H1 (cell line): ENCODE data around the gene PLAA. TPM values are rescaled to one million over a fixed set of nuclear protein-coding genes. Genes with fewer than 3 reads are reported as not detected.

ENCODE experiments used
- CTCF ChIA-PET: fragments of 300-600 bp; sonication (Branson Sonifier 250); formaldehyde crosslinking; loops from one replicate; lab custom pipeline; 2021; ENCODE audit not compliant: partially characterized antibody; lab: Charles Lee
- POLR2A ChIA-PET: fragments of 300-600 bp; sonication (Branson Sonifier 250); formaldehyde crosslinking; loops from one replicate; lab custom pipeline; 2021; ENCODE audit warnings: inconsistent platforms; ENCODE audit not compliant: partially characterized antibody; lab: Charles Lee
- DNase-seq, 2 experiments: peaks; one replicate each; pipeline versions ENCODE4 v3.0.0 to v3.0.0-alpha.2; 2010 to 2022; ENCODE audit warnings: low spot score in 2 of 2, low read depth in 1 of 2, mixed read lengths in 1 of 2
- FAIRE-seq: peaks from 2 replicates; lab custom pipeline; 2011; peaks lifted over from hg19 to GRCh38; lab: Jason Lieb, UNC
- H2AFZ ChIP-seq: 2 replicates; pipeline ENCODE4 v1.8.1; 2012; ENCODE audit warnings: low read length, inconsistent platforms
- H2AK5ac ChIP-seq: 2 replicates; pipeline ENCODE4 v1.6.1; 2013; ENCODE audit warnings: low read depth, low read length
- H2BK120ac ChIP-seq: replicated peaks from 2 replicates; pipeline ENCODE3; 2013; ENCODE audit warnings: low read depth, low read length, inconsistent platforms
- H2BK12ac ChIP-seq: 2 replicates; pipeline ENCODE4 v1.6.1; 2013; ENCODE audit warnings: low read depth, low read length
- H2BK15ac ChIP-seq: 2 replicates; pipeline ENCODE4 v1.6.1; 2013; ENCODE audit warnings: low read length
- H2BK20ac ChIP-seq: 2 replicates; pipeline ENCODE4 v1.6.1; 2013; ENCODE audit warnings: low read length
- H2BK5ac ChIP-seq: 2 replicates; pipeline ENCODE4 v1.6.1; 2013; ENCODE audit warnings: low read depth, low read length
- H3K14ac ChIP-seq: 2 replicates; pipeline ENCODE4 v1.6.1; 2013; ENCODE audit warnings: inconsistent platforms; ENCODE audit not compliant: insufficient read length
- H3K18ac ChIP-seq: 2 replicates; pipeline ENCODE4 v1.6.1; 2013; ENCODE audit warnings: low read length; ENCODE audit errors: extremely low read depth
- H3K23ac ChIP-seq: 2 replicates; pipeline ENCODE4 v1.6.1; 2013; ENCODE audit warnings: inconsistent platforms; ENCODE audit not compliant: insufficient read length
- H3K23me2 ChIP-seq: 2 replicates; pipeline ENCODE4 v1.6.1; 2013; ENCODE audit warnings: low read depth, low read length
- H3K27ac ChIP-seq: 2 replicates; pipeline ENCODE4 v1.6.1; 2011; ENCODE audit warnings: low read depth, low read length, inconsistent platforms
- H3K27me3 ChIP-seq, 4 experiments: replicated peaks in 1 of 4; 1 replicate in 1 of 4; 2 replicates in 3 of 4; pipeline versions ENCODE4 v1.6.1 to v1.8.1; 2011 to 2013; ENCODE audit warnings: low read length in 3 of 4, mild to moderate bottlenecking in 3 of 4, inconsistent platforms in 2 of 4, mixed read lengths in 2 of 4, moderate library complexity in 1 of 4; ENCODE audit not compliant: control insufficient read depth in 3 of 4, insufficient read depth in 3 of 4; ENCODE audit errors: extremely low read depth in 1 of 4
- H3K36me3 ChIP-seq, 4 experiments: 2 replicates each; pipeline versions ENCODE4 v1.6.1 to v1.8.1; 2011 to 2013; ENCODE audit warnings: mild to moderate bottlenecking in 4 of 4, low read length in 3 of 4, moderate library complexity in 2 of 4, control low read depth in 1 of 4, inconsistent platforms in 1 of 4; ENCODE audit not compliant: insufficient read depth in 4 of 4, control insufficient read depth in 2 of 4
- H3K4ac ChIP-seq: replicated peaks from 2 replicates; pipeline ENCODE3; 2013; ENCODE audit warnings: low read length, low read depth, mixed read lengths, inconsistent platforms; ENCODE audit not compliant: insufficient read length
- H3K4me1 ChIP-seq, 4 experiments: replicated peaks in 1 of 4; 1 replicate in 1 of 4; 2 replicates in 3 of 4; pipeline versions ENCODE4 v1.6.1 to v1.8.1; 2011 to 2013; ENCODE audit warnings: low read length in 3 of 4, inconsistent platforms in 2 of 4, mixed read lengths in 1 of 4; ENCODE audit not compliant: insufficient read depth in 4 of 4, control insufficient read depth in 3 of 4
- H3K4me2 ChIP-seq, 2 experiments: 2 replicates each; pipeline versions ENCODE4 v1.6.1 to v1.8.1; 2011 to 2013; ENCODE audit warnings: low read depth in 2 of 2, low read length in 2 of 2, control low read depth in 1 of 2, inconsistent platforms in 1 of 2, mild to moderate bottlenecking in 1 of 2; ENCODE audit not compliant: insufficient read depth in 1 of 2
- H3K4me3 ChIP-seq, 4 experiments: fragments of 200-600, 300-600 bp in 1 of 4; sonication (generic), shearing (Covaris generic), sonication (Bioruptor Twin) in 1 of 4; 2 replicates each; pipeline versions ENCODE4 v1.5.1 to v1.8.1; 2011 to 2016; ENCODE audit warnings: low read length in 4 of 4, low read depth in 3 of 4, control low read depth in 2 of 4, inconsistent platforms in 2 of 4, mild to moderate bottlenecking in 2 of 4, mixed read lengths in 1 of 4, moderate library complexity in 1 of 4; ENCODE audit not compliant: insufficient read depth in 2 of 4; ENCODE audit errors: extremely low read depth in 1 of 4
- H3K56ac ChIP-seq: replicated peaks from 2 replicates; pipeline ENCODE3; 2013; ENCODE audit warnings: low read depth, mild to moderate bottlenecking, mixed read lengths, low read length, inconsistent platforms; ENCODE audit not compliant: insufficient read length
- H3K79me1 ChIP-seq: 2 replicates; pipeline ENCODE4 v1.6.1; 2013; ENCODE audit warnings: low read depth, low read length, control low read depth
- H3K79me2 ChIP-seq, 2 experiments: 2 replicates each; pipeline versions ENCODE4 v1.6.1 to v1.8.1; 2012 to 2013; ENCODE audit warnings: low read length in 2 of 2, mild to moderate bottlenecking in 2 of 2, inconsistent platforms in 1 of 2; ENCODE audit not compliant: insufficient read depth in 2 of 2, control insufficient read depth in 1 of 2
- H3K9ac ChIP-seq, 4 experiments: replicated peaks in 1 of 4; 1 replicate in 1 of 4; 2 replicates in 3 of 4; pipeline versions ENCODE4 v1.6.1 to v1.8.1; 2011 to 2013; ENCODE audit warnings: low read depth in 3 of 4, low read length in 3 of 4, control low read depth in 2 of 4, mild to moderate bottlenecking in 2 of 4, moderate library complexity in 2 of 4, inconsistent platforms in 1 of 4; ENCODE audit errors: extremely low read depth in 1 of 4
- H3K9me3 ChIP-seq, 2 experiments: 2 replicates each; pipeline versions ENCODE4 v1.6.1 to v1.8.1; 2012 to 2013; ENCODE audit warnings: mild to moderate bottlenecking in 2 of 2, moderate library complexity in 2 of 2, control low read depth in 1 of 2, inconsistent platforms in 1 of 2, low read depth in 1 of 2, low read length in 1 of 2, mixed read lengths in 1 of 2; ENCODE audit not compliant: insufficient read depth in 2 of 2
- H4K20me1 ChIP-seq, 2 experiments: replicated peaks in 1 of 2; 2 replicates each; pipeline versions ENCODE3 to v1.8.1; 2011 to 2013; ENCODE audit warnings: inconsistent platforms in 2 of 2, low read length in 2 of 2, mild to moderate bottlenecking in 1 of 2; ENCODE audit not compliant: insufficient read depth in 2 of 2, control insufficient read depth in 1 of 2
- H4K5ac ChIP-seq: 2 replicates; pipeline ENCODE4 v1.6.1; 2013; ENCODE audit warnings: low read length, low read depth, mixed read lengths, inconsistent platforms; ENCODE audit not compliant: insufficient read length
- H4K8ac ChIP-seq: 2 replicates; pipeline ENCODE4 v1.8.0; 2013; ENCODE audit warnings: mild to moderate bottlenecking, moderate library complexity, low read length, inconsistent platforms; ENCODE audit not compliant: insufficient read depth; ENCODE audit errors: extremely low read depth
- H4K91ac ChIP-seq: replicated peaks from 2 replicates; pipeline ENCODE3; 2013; ENCODE audit warnings: low read length, mixed read lengths, inconsistent platforms; ENCODE audit not compliant: insufficient read length
- ATF3 ChIP-seq: IDR thresholded peaks from 2 replicates; pipeline ENCODE4 v1.6.1; 2011; ENCODE audit warnings: low read depth, mild to moderate bottlenecking, low read length; ENCODE audit not compliant: insufficient read depth
- BCL11A ChIP-seq, 2 experiments: IDR thresholded peaks; one replicate each; pipeline ENCODE4 v1.6.1; 2011; ENCODE audit warnings: low read depth in 2 of 2, low read length in 2 of 2, mild to moderate bottlenecking in 2 of 2
- CBX5 ChIP-seq: fragments of 300-800, 300-1000 bp; sonication (generic); IDR thresholded peaks from 2 replicates; pipeline ENCODE4 v1.7.1; 2016; ENCODE audit warnings: antibody characterized with exemption, low read length, low read depth
- E2F6 ChIP-seq: IDR thresholded peaks from 2 replicates; pipeline ENCODE4 v1.6.1; 2012; ENCODE audit warnings: inconsistent platforms
- GTF2F1 ChIP-seq: IDR thresholded peaks from 2 replicates; pipeline ENCODE4 v1.6.1; 2012; ENCODE audit warnings: low read depth, low read length, improper control_type of control experiment, borderline replicate concordance
- KDM5A ChIP-seq: fragments of 200-600 bp; IDR thresholded peaks from 2 replicates; pipeline ENCODE4 v1.7.1; 2012; ENCODE audit warnings: mild to moderate bottlenecking, low read length, inconsistent platforms, mixed read lengths
- POLR2A ChIP-seq, 2 experiments: IDR thresholded peaks; 1 replicate in 1 of 2; 2 replicates in 1 of 2; pipeline ENCODE4 v1.6.1; 2011; ENCODE audit warnings: low read depth in 2 of 2, low read length in 2 of 2, mild to moderate bottlenecking in 2 of 2; ENCODE audit errors: control extremely low read depth in 1 of 2
- RAD21 ChIP-seq, 2 experiments: IDR thresholded peaks in 1 of 2; conservative IDR thresholded peaks in 1 of 2; 2 replicates each; pipeline ENCODE4 v1.6.1; 2011; ENCODE audit warnings: low read depth in 2 of 2, low read length in 2 of 2, improper control_type of control experiment in 1 of 2, inconsistent platforms in 1 of 2, mild to moderate bottlenecking in 1 of 2, moderate library complexity in 1 of 2
- RBBP5 ChIP-seq: IDR thresholded peaks from 2 replicates; pipeline ENCODE4 v1.7.1; 2012; ENCODE audit warnings: low read depth, mild to moderate bottlenecking, inconsistent platforms, low read length, moderate library complexity, borderline replicate concordance
- RXRA ChIP-seq: IDR thresholded peaks from 2 replicates; pipeline ENCODE4 v1.6.1; 2011; ENCODE audit warnings: low read depth, mild to moderate bottlenecking, low read length, moderate library complexity; ENCODE audit not compliant: insufficient read depth
- WGBS, 2 experiments: shearing (Covaris generic) in 1 of 2; methylation state at CpG; one replicate each; pipeline versions ENCODE4 v1.1.6 to v1.1.7; 2013 to 2015; ENCODE audit warnings: low lambda C conversion rate in 2 of 2, mixed read lengths in 2 of 2, inconsistent platforms in 1 of 2, low coverage in 1 of 2, missing lambda C conversion rate in 1 of 2; ENCODE audit not compliant: insufficient replicate concordance in 2 of 2, insufficient coverage in 1 of 2, insufficient read length in 1 of 2; ENCODE audit errors: extremely low coverage in 1 of 2, missing lambda C conversion rate in 1 of 2; 5-methylcytosine and 5-hydroxymethylcytosine counted together
- polyA plus RNA-seq, 7 experiments: library from polyadenylated mRNA; depleted of rRNA in 3 of 7; stranded (reverse) in 5 of 7; unstranded in 2 of 7; fragments of >200 nt in 5 of 7; fragments of 200-250 nt in 2 of 7; gene quantifications; 1 replicate in 5 of 7; 2 replicates in 1 of 7; 4 replicates in 1 of 7; pipeline versions ENCODE4 v1.2.1 to v1.2.3, GENCODE V29; 2011 to 2013; ENCODE audit warnings: missing spikeins in 2 of 7, mixed read lengths in 2 of 7
- total RNA-seq: library from RNA; stranded (reverse); fragmentation: NEBNext Ultra II Directional; extraction: Animal tissue kit (Norgen Biotek cat#: 25700); gene quantifications from 2 replicates; pipeline ENCODE4 v1.2.1, GENCODE V29; 2021

Gene PLAA
- total and polyA plus RNA-seq, 2 of the 8 experiments (the other 6 are each of a cell fraction or from before 2014, with no cell fraction given) = 19.2 to 64.2 TPM

DNA sequence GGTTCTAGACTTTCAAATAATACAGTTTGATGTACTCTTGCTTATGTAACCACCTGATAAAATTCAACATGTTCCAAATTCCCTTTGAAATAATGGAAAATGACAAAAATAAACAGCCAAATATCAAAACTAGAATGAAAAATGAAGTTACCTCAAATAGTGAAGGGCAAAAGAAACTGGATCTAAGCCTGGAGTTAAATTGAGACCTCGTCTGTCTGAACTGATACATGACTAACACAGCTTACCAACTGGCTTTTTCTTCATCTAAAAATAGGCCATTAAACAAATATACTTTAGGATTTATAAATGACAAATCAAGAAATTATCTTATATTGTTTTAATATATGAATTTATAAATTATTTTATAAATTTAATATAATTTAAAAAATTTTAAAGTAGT, 42.4 kb downstream of the PLAA start:
- H3K4me1 ChIP-seq = no peaks in the 10 kb centered on the region
- H3K4me3 ChIP-seq = no peak overlapping the region
- no peak for FAIRE-seq
- no peak overlapping the region for H2BK15ac ChIP-seq
- no peak overlapping the region for H3K18ac ChIP-seq
- no peak overlapping the region for H2BK5ac ChIP-seq
- no peak overlapping the region for H2AFZ ChIP-seq
- H4K5ac ChIP-seq = no peak overlapping the region
- H4K8ac ChIP-seq = no peak overlapping the region
- no peaks in the 10 kb centered on the region for H3K27me3 ChIP-seq
- no peak overlapping the region for H3K23ac ChIP-seq
- no peak overlapping the region for H3K56ac ChIP-seq
- no peak overlapping the region for H3K27ac ChIP-seq
- no peak overlapping the region for H4K91ac ChIP-seq
- no peak overlapping the region for H3K4ac ChIP-seq
- DNase-seq = no peak
- WGBS, 2 experiments = 85% methylated on average over 1 of the region's 1 CpG; no CpG with 5 or more reads in 1 of the 2 experiments
- no peak overlapping the region for H2AK5ac ChIP-seq
- no peaks in the 10 kb centered on the region for H3K9me3 ChIP-seq
- H3K4me2 ChIP-seq = no peak overlapping the region
- H3K79me2 ChIP-seq = no peaks in the 10 kb centered on the region
- ChIA-PET CTCF (no interaction called here), POLR2A (no interaction called here)
- no peaks in the 10 kb centered on the region for H3K23me2 ChIP-seq
- H4K20me1 ChIP-seq = no peaks in the 10 kb centered on the region
- H3K14ac ChIP-seq = no peak overlapping the region
- H2BK12ac ChIP-seq = no peak overlapping the region
- H2BK120ac ChIP-seq = no peak overlapping the region
- H3K36me3 ChIP-seq = peaks cover 0 to 39% (median 17%) of the 10 kb centered on the region in 4 experiments; a peak in 6 of 8 replicates
- no peak overlapping the region for H2BK20ac ChIP-seq
- no peak overlapping the region for H3K9ac ChIP-seq
- no peaks in the 10 kb centered on the region for H3K79me1 ChIP-seq
- TF ChIP-seq POLR2A (IDR thresholded peaks at IDR 0.05; ENCODE audit: control extremely low read depth in 1 of 2, low read depth in 2 of 2, low read length in 2 of 2) (no peak), E2F6 (no peak), KDM5A (no peak), RBBP5 (no peak), CBX5 (no peak), ATF3 (no peak), BCL11A (IDR thresholded peaks at IDR 0.05; ENCODE audit: low read depth in 2 of 2, low read length in 2 of 2) (no peak), RXRA (no peak), GTF2F1 (no peak), RAD21 (IDR thresholded peaks at IDR 0.05 in 1 of 2, conservative IDR thresholded peaks at IDR 0.05 in 1 of 2; ENCODE audit: low read depth in 2 of 2, low read length in 2 of 2) (no peak)
